ENCODE results near the gene EBLN1.

DNA sequence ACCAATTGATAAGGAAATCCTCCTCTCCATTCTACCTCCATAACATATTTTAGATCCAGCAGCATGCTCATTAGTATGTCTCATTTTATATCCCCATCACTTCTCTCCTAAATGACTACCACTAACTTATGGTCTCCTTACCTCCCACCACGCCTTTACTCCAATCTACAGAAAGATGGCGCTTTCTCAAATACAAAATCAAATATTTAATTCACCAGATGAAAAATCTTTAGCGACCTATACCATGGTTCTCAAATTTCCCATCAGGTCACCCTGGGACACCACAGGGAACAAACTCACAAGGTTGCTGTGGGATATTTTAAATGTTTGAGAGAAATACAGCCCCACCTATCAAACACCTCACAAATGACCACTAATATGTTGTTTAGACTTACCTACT lies 27.0 kb upstream of the EBLN1 start:
- TF ChIP-seq TAF1 (IDR thresholded peaks at IDR 0.05; ENCODE audit: low read depth) (no peak), SMC3 (conservative IDR thresholded peaks at IDR 0.05; ENCODE audit: poor library complexity) (no peak), CTCF (IDR thresholded peaks at IDR 0.05; ENCODE audit: poor library complexity, severe bottlenecking) (no peak), RAD21 (conservative IDR thresholded peaks at IDR 0.05) (no peak)
